ENCODE data around the gene ZNF394.
"Not testable (repeated sequence)": the region's sequence is repeated elsewhere in the genome, so short reads cannot be mapped to it uniquely, and the experiment has no call there.

Gene ZNF394

GRCh38 chr7:99521399-99521798 lies 21.3 kb upstream of the ZNF394 start:
- Histone ChIP-seq H3K4me3 (ENCODE audit: low read depth in 1 of 2, low read length in 2 of 2) (no peak overlapping the region), H3K27ac (ENCODE audit: low read depth, low read length) (no peak overlapping the region), H3K9me3 (ENCODE audit: low read length) (no peaks in the 10 kb centered on the region), H3K27me3 (ENCODE audit: control insufficient read depth in 1 of 2, insufficient read depth in 2 of 2, low read length in 2 of 2) (no peaks in the 10 kb centered on the region), H3K9ac (ENCODE audit: low read length) (no peak overlapping the region), H3K4me1 (ENCODE audit: insufficient read depth, low read length) (no peaks in the 10 kb centered on the region), H3K36me3 (ENCODE audit: insufficient read depth, low read length) (peaks cover 34% of the 10 kb centered on the region)

GRCh38 chr7:99514050-99514449 lies 14.0 kb upstream of the ZNF394 start:
- Histone ChIP-seq H3K27ac (ENCODE audit: low read depth, low read length) (no peak overlapping the region), H3K27me3 (ENCODE audit: control insufficient read depth in 1 of 2, insufficient read depth in 2 of 2, low read length in 2 of 2) (no peaks in the 10 kb centered on the region), H3K9me3 (ENCODE audit: low read length) (no peaks in the 10 kb centered on the region), H3K36me3 (ENCODE audit: insufficient read depth, low read length) (peaks cover 29% of the 10 kb centered on the region), H3K9ac (ENCODE audit: low read length) (no peak overlapping the region), H3K4me3 (ENCODE audit: low read depth in 1 of 2, low read length in 2 of 2) (no peak overlapping the region), H3K4me1 (ENCODE audit: insufficient read depth, low read length) (no peaks in the 10 kb centered on the region)

- Histone ChIP-seq H3K9me3 (ENCODE audit: low read length) (no peaks in the 10 kb centered on the region), H3K36me3 (ENCODE audit: insufficient read depth, low read length) (no peaks in the 10 kb centered on the region), H3K9ac (ENCODE audit: low read length) (peak overlapping the region; percentile 97), H3K4me3 (ENCODE audit: low read depth in 1 of 2, low read length in 2 of 2) (peak overlapping the region; percentile 72 to 94), H3K27me3 (ENCODE audit: control insufficient read depth in 1 of 2, insufficient read depth in 2 of 2, low read length in 2 of 2) (no peaks in the 10 kb centered on the region), H3K27ac (ENCODE audit: low read depth, low read length) (peak overlapping the region; percentile 94), H3K4me1 (ENCODE audit: insufficient read depth, low read length) (peaks cover 24% of the 10 kb centered on the region)
Observed at GRCh38 chr7:99505324-99505662, 5.2 kb upstream of the ZNF394 start.

- Histone ChIP-seq H3K9ac (ENCODE audit: low read length) (peak within 1 kb of the TSS; percentile 97), H3K4me1 (ENCODE audit: insufficient read depth, low read length) (peaks cover 24% of the 10 kb centered on the region), H3K27me3 (ENCODE audit: control insufficient read depth in 1 of 2, insufficient read depth in 2 of 2, low read length in 2 of 2) (no peaks in the 10 kb centered on the region), H3K4me3 (ENCODE audit: low read depth in 1 of 2, low read length in 2 of 2) (peak within 1 kb of the TSS; percentile 72 to 94), H3K27ac (ENCODE audit: low read depth, low read length) (peak within 1 kb of the TSS; percentile 94), H3K36me3 (ENCODE audit: insufficient read depth, low read length) (no peaks in the 10 kb centered on the region), H3K9me3 (ENCODE audit: low read length) (no peaks in the 10 kb centered on the region)
Observed at GRCh38 chr7:99504603-99505323, 4.7 kb upstream of the ZNF394 start, which contains the start of gene ZKSCAN5. TSS of gene ZKSCAN5 (plus strand) at chr7:99504662. CDS start at chr7:99506045, 1,383 bp downstream.

- H3K4me3 ChIP-seq (ENCODE audit: low read depth in 1 of 2, low read length in 2 of 2): peak overlapping the region; percentile 33 to 94
- H3K27ac ChIP-seq (ENCODE audit: low read depth, low read length): peak overlapping the region; percentile 94
- H3K4me1 ChIP-seq (ENCODE audit: insufficient read depth, low read length): peaks cover 24% of the 10 kb centered on the region
- no peaks in the 10 kb centered on the region for H3K36me3 ChIP-seq (ENCODE audit: insufficient read depth, low read length)
- peak overlapping the region; percentile 63 for H3K9ac ChIP-seq (ENCODE audit: low read length)
- H3K27me3 ChIP-seq (ENCODE audit: control insufficient read depth in 1 of 2, insufficient read depth in 2 of 2, low read length in 2 of 2): no peaks in the 10 kb centered on the region
- H3K9me3 ChIP-seq (ENCODE audit: low read length): no peaks in the 10 kb centered on the region
Observed at GRCh38 chr7:99504281-99504602, 4.2 kb upstream of the ZNF394 start.

- Histone ChIP-seq H3K4me1 (ENCODE audit: insufficient read depth, low read length) (peaks cover 34% of the 10 kb centered on the region), H3K36me3 (ENCODE audit: insufficient read depth, low read length) (peaks cover 11% of the 10 kb centered on the region)
- H3K4me3 ChIP-seq (ENCODE audit: low read depth in 1 of 2, low read length in 2 of 2); H3K27me3 ChIP-seq (ENCODE audit: control insufficient read depth in 1 of 2, insufficient read depth in 2 of 2, low read length in 2 of 2); H3K9me3 ChIP-seq (ENCODE audit: low read length); H3K27ac ChIP-seq (ENCODE audit: low read depth, low read length); H3K9ac ChIP-seq (ENCODE audit: low read length): not testable (repeated sequence)
Observed at GRCh38 chr7:99501236-99501635, 1.2 kb upstream of the ZNF394 start.

- H3K4me1 ChIP-seq (ENCODE audit: insufficient read depth, low read length): peaks cover 28% of the 10 kb centered on the region
Observed at GRCh38 chr7:99500637-99501009, 542 bp upstream of the ZNF394 start.

GRCh38 chr7:99499371-99499720 lies 735 bp downstream of the ZNF394 start:
- peaks cover 13% of the 10 kb centered on the region for H3K36me3 ChIP-seq (ENCODE audit: insufficient read depth, low read length)
- peaks cover 24% of the 10 kb centered on the region for H3K4me1 ChIP-seq (ENCODE audit: insufficient read depth, low read length)
- H3K9me3 ChIP-seq (ENCODE audit: low read length): peaks cover 1% of the 10 kb centered on the region
- H3K9ac ChIP-seq (ENCODE audit: low read length): peak overlapping the region; percentile 97
- no peaks in the 10 kb centered on the region for H3K27me3 ChIP-seq (ENCODE audit: control insufficient read depth in 1 of 2, insufficient read depth in 2 of 2, low read length in 2 of 2)
- peak overlapping the region; percentile 80 to 100 for H3K4me3 ChIP-seq (ENCODE audit: low read depth in 1 of 2, low read length in 2 of 2)
- peak overlapping the region; percentile 100 for H3K27ac ChIP-seq (ENCODE audit: low read depth, low read length)

More at GRCh38 chr7:99500637-99501009, 542 bp upstream of the ZNF394 start:
- Histone ChIP-seq H3K9ac (ENCODE audit: low read length) (peak overlapping the region; percentile 97), H3K9me3 (ENCODE audit: low read length) (no peaks in the 10 kb centered on the region), H3K4me3 (ENCODE audit: low read depth in 1 of 2, low read length in 2 of 2) (peak overlapping the region; percentile 80 to 100), H3K27me3 (ENCODE audit: control insufficient read depth in 1 of 2, insufficient read depth in 2 of 2, low read length in 2 of 2) (no peaks in the 10 kb centered on the region), H3K27ac (ENCODE audit: low read depth, low read length) (peak overlapping the region; percentile 100), H3K36me3 (ENCODE audit: insufficient read depth, low read length) (peaks cover 11% of the 10 kb centered on the region)

- H3K4me1 ChIP-seq (ENCODE audit: insufficient read depth, low read length): peaks cover 24% of the 10 kb centered on the region
- H3K9ac ChIP-seq (ENCODE audit: low read length): no peak overlapping the region
- no peaks in the 10 kb centered on the region for H3K27me3 ChIP-seq (ENCODE audit: control insufficient read depth in 1 of 2, insufficient read depth in 2 of 2, low read length in 2 of 2)
- peaks cover 21% of the 10 kb centered on the region for H3K36me3 ChIP-seq (ENCODE audit: insufficient read depth, low read length)
- no peak overlapping the region for H3K27ac ChIP-seq (ENCODE audit: low read depth, low read length)
- H3K9me3 ChIP-seq (ENCODE audit: low read length): peaks cover 9% of the 10 kb centered on the region
- peak overlapping the region; percentile 32 to 100 for H3K4me3 ChIP-seq (ENCODE audit: low read depth in 1 of 2, low read length in 2 of 2)
Observed at GRCh38 chr7:99498546-99498944, 1.5 kb downstream of the ZNF394 start.

- H3K9ac ChIP-seq (ENCODE audit: low read length): no peak overlapping the region
- peaks cover 24% of the 10 kb centered on the region for H3K4me1 ChIP-seq (ENCODE audit: insufficient read depth, low read length)
- no peaks in the 10 kb centered on the region for H3K27me3 ChIP-seq (ENCODE audit: control insufficient read depth in 1 of 2, insufficient read depth in 2 of 2, low read length in 2 of 2)
- H3K9me3 ChIP-seq (ENCODE audit: low read length): peaks cover 12% of the 10 kb centered on the region
- no peak overlapping the region for H3K27ac ChIP-seq (ENCODE audit: low read depth, low read length)
- peak overlapping the region; percentile 32 to 100 for H3K4me3 ChIP-seq (ENCODE audit: low read depth in 1 of 2, low read length in 2 of 2)
- peaks cover 26% of the 10 kb centered on the region for H3K36me3 ChIP-seq (ENCODE audit: insufficient read depth, low read length)
Observed at GRCh38 chr7:99497766-99498545, 2.1 kb downstream of the ZNF394 start.

GRCh38 chr7:99493823-99494222 lies 6.3 kb downstream of the ZNF394 start:
- no peak overlapping the region for H3K9ac ChIP-seq (ENCODE audit: low read length)
- no peaks in the 10 kb centered on the region for H3K27me3 ChIP-seq (ENCODE audit: control insufficient read depth in 1 of 2, insufficient read depth in 2 of 2, low read length in 2 of 2)
- H3K9me3 ChIP-seq (ENCODE audit: low read length): peaks cover 15% of the 10 kb centered on the region
- no peak overlapping the region for H3K27ac ChIP-seq (ENCODE audit: low read depth, low read length)
- H3K4me1 ChIP-seq (ENCODE audit: insufficient read depth, low read length): peaks cover 14% of the 10 kb centered on the region
- H3K36me3 ChIP-seq (ENCODE audit: insufficient read depth, low read length): peaks cover 29% of the 10 kb centered on the region
- peak overlapping the region in 1 of 2 donors; percentile 22 for H3K4me3 ChIP-seq (ENCODE audit: low read depth in 1 of 2, low read length in 2 of 2)
